HepG2 (cell line): ENCODE results near the gene SRRM4.

ENCODE experiments used
- CBX5 ChIP-seq: sonication (generic); formaldehyde crosslinking; IDR thresholded peaks from 2 replicates; pipeline ENCODE4 v1.4.0; 2020; ENCODE audit warnings: missing genetic modification reagents, borderline replicate concordance
- SMYD3 ChIP-seq: sonication (generic); formaldehyde crosslinking; IDR thresholded peaks from 2 replicates; pipeline ENCODE4 v1.8.1; 2023; ENCODE audit warnings: mild to moderate bottlenecking, missing genetic modification reagents
- YEATS4 ChIP-seq: sonication (generic); formaldehyde crosslinking; IDR thresholded peaks from 2 replicates; pipeline ENCODE4 v1.4.0; 2020; ENCODE audit warnings: missing genetic modification reagents, borderline replicate concordance
- ZNF121 ChIP-seq: sonication (generic); formaldehyde crosslinking; IDR thresholded peaks from 2 replicates; pipeline ENCODE4 v1.5.0; 2020; ENCODE audit warnings: mild to moderate bottlenecking, missing genetic modification reagents
- ZNF468 ChIP-seq: sonication (generic); formaldehyde crosslinking; IDR thresholded peaks from 2 replicates; pipeline ENCODE4 v1.8.0; 2022; ENCODE audit warnings: mild to moderate bottlenecking, moderate library complexity, missing genetic modification reagents
- TF ChIP-seq, protein P1 (sequence below): IDR thresholded peaks from 2 replicates; pipeline ENCODE4 v1.6.1; 2016; ENCODE audit warnings: low read depth, control low read depth
- TF ChIP-seq, protein P2 (sequence below): sonication (generic); formaldehyde crosslinking; IDR thresholded peaks from 2 replicates; pipeline ENCODE4 v1.5.0; 2020; ENCODE audit warnings: mild to moderate bottlenecking, missing genetic modification reagents, moderate library complexity
- TF ChIP-seq, protein P3 (sequence below), 2 experiments: IDR thresholded peaks; 2 replicates each; pipeline ENCODE4 v1.6.1; 2011 to 2012; ENCODE audit warnings: low read length in 2 of 2, borderline replicate concordance in 1 of 2, low read depth in 1 of 2, mild to moderate bottlenecking in 1 of 2, moderate library complexity in 1 of 2
- TF ChIP-seq, protein P4 (sequence below): sonication (generic); formaldehyde crosslinking; IDR thresholded peaks from 2 replicates; pipeline ENCODE4 v1.5.1; 2020; ENCODE audit warnings: mild to moderate bottlenecking, missing genetic modification reagents, borderline replicate concordance

DNA sequence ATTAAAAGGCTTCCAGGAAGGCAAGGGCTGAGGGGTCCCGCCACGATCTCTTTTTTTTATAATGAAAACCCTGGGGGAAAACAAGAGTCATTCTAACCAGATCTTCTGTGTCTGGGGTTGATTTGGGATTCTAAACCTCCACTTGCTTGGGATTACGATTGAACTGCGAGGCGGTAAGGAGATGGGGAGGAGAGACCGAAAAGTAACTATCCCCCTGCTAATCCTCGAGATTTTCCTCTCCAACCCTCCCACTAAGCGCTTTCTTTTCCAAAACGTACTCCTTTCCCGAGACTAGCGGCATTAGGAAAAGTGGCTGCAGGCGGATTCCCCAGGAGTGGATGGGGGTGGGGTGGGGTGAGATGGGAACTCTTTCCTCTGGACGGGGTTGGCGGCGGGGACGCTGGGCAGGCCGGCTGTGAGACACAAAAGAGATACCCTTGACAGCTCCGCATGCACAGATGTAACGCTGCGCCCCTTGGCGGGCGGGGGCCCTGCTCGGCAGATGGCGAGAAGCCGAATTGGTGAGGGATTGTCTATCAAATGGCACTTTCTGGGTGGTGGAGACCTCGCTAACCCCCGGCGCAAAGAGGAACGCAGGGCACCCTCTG, 830 bp upstream of the SRRM4 start:
- no peak for TF ChIP-seq ZNF468
- TF ChIP-seq, protein P1, sequence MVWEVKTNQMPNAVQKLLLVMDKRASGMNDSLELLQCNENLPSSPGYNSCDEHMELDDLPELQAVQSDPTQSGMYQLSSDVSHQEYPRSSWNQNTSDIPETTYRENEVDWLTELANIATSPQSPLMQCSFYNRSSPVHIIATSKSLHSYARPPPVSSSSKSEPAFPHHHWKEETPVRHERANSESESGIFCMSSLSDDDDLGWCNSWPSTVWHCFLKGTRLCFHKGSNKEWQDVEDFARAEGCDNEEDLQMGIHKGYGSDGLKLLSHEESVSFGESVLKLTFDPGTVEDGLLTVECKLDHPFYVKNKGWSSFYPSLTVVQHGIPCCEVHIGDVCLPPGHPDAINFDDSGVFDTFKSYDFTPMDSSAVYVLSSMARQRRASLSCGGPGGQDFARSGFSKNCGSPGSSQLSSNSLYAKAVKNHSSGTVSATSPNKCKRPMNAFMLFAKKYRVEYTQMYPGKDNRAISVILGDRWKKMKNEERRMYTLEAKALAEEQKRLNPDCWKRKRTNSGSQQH (CRISPR knock-in tag), result no peak
- TF ChIP-seq, protein P2, sequence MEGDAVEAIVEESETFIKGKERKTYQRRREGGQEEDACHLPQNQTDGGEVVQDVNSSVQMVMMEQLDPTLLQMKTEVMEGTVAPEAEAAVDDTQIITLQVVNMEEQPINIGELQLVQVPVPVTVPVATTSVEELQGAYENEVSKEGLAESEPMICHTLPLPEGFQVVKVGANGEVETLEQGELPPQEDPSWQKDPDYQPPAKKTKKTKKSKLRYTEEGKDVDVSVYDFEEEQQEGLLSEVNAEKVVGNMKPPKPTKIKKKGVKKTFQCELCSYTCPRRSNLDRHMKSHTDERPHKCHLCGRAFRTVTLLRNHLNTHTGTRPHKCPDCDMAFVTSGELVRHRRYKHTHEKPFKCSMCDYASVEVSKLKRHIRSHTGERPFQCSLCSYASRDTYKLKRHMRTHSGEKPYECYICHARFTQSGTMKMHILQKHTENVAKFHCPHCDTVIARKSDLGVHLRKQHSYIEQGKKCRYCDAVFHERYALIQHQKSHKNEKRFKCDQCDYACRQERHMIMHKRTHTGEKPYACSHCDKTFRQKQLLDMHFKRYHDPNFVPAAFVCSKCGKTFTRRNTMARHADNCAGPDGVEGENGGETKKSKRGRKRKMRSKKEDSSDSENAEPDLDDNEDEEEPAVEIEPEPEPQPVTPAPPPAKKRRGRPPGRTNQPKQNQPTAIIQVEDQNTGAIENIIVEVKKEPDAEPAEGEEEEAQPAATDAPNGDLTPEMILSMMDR, result no peak
- no peak for TF ChIP-seq YEATS4
- TF ChIP-seq, protein P3, sequence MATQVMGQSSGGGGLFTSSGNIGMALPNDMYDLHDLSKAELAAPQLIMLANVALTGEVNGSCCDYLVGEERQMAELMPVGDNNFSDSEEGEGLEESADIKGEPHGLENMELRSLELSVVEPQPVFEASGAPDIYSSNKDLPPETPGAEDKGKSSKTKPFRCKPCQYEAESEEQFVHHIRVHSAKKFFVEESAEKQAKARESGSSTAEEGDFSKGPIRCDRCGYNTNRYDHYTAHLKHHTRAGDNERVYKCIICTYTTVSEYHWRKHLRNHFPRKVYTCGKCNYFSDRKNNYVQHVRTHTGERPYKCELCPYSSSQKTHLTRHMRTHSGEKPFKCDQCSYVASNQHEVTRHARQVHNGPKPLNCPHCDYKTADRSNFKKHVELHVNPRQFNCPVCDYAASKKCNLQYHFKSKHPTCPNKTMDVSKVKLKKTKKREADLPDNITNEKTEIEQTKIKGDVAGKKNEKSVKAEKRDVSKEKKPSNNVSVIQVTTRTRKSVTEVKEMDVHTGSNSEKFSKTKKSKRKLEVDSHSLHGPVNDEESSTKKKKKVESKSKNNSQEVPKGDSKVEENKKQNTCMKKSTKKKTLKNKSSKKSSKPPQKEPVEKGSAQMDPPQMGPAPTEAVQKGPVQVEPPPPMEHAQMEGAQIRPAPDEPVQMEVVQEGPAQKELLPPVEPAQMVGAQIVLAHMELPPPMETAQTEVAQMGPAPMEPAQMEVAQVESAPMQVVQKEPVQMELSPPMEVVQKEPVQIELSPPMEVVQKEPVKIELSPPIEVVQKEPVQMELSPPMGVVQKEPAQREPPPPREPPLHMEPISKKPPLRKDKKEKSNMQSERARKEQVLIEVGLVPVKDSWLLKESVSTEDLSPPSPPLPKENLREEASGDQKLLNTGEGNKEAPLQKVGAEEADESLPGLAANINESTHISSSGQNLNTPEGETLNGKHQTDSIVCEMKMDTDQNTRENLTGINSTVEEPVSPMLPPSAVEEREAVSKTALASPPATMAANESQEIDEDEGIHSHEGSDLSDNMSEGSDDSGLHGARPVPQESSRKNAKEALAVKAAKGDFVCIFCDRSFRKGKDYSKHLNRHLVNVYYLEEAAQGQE (IDR thresholded peaks at IDR 0.05; ENCODE audit: borderline replicate concordance in 1 of 2, low read depth in 1 of 2, low read length in 2 of 2), result no peak
- TF ChIP-seq, protein P4, sequence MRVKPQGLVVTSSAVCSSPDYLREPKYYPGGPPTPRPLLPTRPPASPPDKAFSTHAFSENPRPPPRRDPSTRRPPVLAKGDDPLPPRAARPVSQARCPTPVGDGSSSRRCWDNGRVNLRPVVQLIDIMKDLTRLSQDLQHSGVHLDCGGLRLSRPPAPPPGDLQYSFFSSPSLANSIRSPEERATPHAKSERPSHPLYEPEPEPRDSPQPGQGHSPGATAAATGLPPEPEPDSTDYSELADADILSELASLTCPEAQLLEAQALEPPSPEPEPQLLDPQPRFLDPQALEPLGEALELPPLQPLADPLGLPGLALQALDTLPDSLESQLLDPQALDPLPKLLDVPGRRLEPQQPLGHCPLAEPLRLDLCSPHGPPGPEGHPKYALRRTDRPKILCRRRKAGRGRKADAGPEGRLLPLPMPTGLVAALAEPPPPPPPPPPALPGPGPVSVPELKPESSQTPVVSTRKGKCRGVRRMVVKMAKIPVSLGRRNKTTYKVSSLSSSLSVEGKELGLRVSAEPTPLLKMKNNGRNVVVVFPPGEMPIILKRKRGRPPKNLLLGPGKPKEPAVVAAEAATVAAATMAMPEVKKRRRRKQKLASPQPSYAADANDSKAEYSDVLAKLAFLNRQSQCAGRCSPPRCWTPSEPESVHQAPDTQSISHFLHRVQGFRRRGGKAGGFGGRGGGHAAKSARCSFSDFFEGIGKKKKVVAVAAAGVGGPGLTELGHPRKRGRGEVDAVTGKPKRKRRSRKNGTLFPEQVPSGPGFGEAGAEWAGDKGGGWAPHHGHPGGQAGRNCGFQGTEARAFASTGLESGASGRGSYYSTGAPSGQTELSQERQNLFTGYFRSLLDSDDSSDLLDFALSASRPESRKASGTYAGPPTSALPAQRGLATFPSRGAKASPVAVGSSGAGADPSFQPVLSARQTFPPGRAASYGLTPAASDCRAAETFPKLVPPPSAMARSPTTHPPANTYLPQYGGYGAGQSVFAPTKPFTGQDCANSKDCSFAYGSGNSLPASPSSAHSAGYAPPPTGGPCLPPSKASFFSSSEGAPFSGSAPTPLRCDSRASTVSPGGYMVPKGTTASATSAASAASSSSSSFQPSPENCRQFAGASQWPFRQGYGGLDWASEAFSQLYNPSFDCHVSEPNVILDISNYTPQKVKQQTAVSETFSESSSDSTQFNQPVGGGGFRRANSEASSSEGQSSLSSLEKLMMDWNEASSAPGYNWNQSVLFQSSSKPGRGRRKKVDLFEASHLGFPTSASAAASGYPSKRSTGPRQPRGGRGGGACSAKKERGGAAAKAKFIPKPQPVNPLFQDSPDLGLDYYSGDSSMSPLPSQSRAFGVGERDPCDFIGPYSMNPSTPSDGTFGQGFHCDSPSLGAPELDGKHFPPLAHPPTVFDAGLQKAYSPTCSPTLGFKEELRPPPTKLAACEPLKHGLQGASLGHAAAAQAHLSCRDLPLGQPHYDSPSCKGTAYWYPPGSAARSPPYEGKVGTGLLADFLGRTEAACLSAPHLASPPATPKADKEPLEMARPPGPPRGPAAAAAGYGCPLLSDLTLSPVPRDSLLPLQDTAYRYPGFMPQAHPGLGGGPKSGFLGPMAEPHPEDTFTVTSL (CRISPR knock-in tag), result no peak
- no peak for TF ChIP-seq ZNF121 (CRISPR knock-in tag)
- TF ChIP-seq CBX5 (CRISPR knock-in tag), result no peak
- no peak for TF ChIP-seq SMYD3
